CD14-positive monocyte (primary cell): ENCODE results near the gene ZCCHC14. TPM values are rescaled to one million over a fixed set of nuclear protein-coding genes. Genes with fewer than 3 reads are reported as not detected.

ENCODE experiments used
- DNase-seq, 3 donors: peaks; one replicate each; pipeline ENCODE4 v3.0.0-alpha.2; 2011 to 2022
- H2AFZ ChIP-seq: 2 replicates; pipeline ENCODE4 v1.6.0; 2012; ENCODE audit warnings: mild to moderate bottlenecking, low read depth, low read length, inconsistent platforms; ENCODE audit not compliant: insufficient read depth, poor library complexity, severe bottlenecking
- H3K27ac ChIP-seq, 2 donors: 1 replicate in 1 of 2; 2 replicates in 1 of 2; pipeline ENCODE4 v1.5.1; 2012 to 2013; ENCODE audit warnings: low read length in 2 of 2, control low read depth in 1 of 2, inconsistent platforms in 1 of 2, low read depth in 1 of 2, mild to moderate bottlenecking in 1 of 2
- H3K27me3 ChIP-seq, 2 donors: one replicate each; pipeline versions ENCODE4 v1.6.0 to v1.6.1; 2011 to 2013; ENCODE audit warnings: low read length in 2 of 2; ENCODE audit not compliant: control insufficient read depth in 2 of 2, insufficient read depth in 2 of 2
- H3K36me3 ChIP-seq, 2 donors: replicated peaks in 1 of 2; 1 replicate in 1 of 2; 2 replicates in 1 of 2; pipeline versions ENCODE4 v1.5.1 to v1.6.1; 2012 to 2013; ENCODE audit warnings: low read length in 2 of 2, control low read depth in 1 of 2, inconsistent platforms in 1 of 2, mild to moderate bottlenecking in 1 of 2; ENCODE audit not compliant: insufficient read depth in 2 of 2, control insufficient read depth in 1 of 2
- H3K4me1 ChIP-seq, 2 donors: 1 replicate in 1 of 2; 2 replicates in 1 of 2; pipeline versions ENCODE4 v1.5.1 to v1.6.1; 2012 to 2013; ENCODE audit warnings: low read length in 2 of 2, control low read depth in 1 of 2, inconsistent platforms in 1 of 2, mild to moderate bottlenecking in 1 of 2, moderate library complexity in 1 of 2; ENCODE audit not compliant: insufficient read depth in 2 of 2, control insufficient read depth in 1 of 2
- H3K4me2 ChIP-seq: replicated peaks from 2 replicates; pipeline ENCODE3; 2012; ENCODE audit warnings: low read length, moderate library complexity, mild to moderate bottlenecking; ENCODE audit not compliant: poor library complexity, severe bottlenecking; ENCODE audit errors: extremely low read depth
- H3K4me3 ChIP-seq, 3 experiments: fragments of 200-600 bp in 1 of 3; sonication (generic) in 1 of 3; replicated peaks in 1 of 3; 1 replicate in 2 of 3; 2 replicates in 1 of 3; pipeline ENCODE4 v1.5.1; 2011 to 2013; ENCODE audit warnings: low read length in 3 of 3, mild to moderate bottlenecking in 3 of 3, control low read depth in 2 of 3, low read depth in 2 of 3, inconsistent platforms in 1 of 3, moderate library complexity in 1 of 3
- H3K79me2 ChIP-seq: 2 replicates; pipeline ENCODE4 v1.6.0; 2012; ENCODE audit warnings: mild to moderate bottlenecking, control low read depth, inconsistent platforms, low read length, moderate library complexity; ENCODE audit not compliant: insufficient read depth
- H3K9ac ChIP-seq: 2 replicates; pipeline ENCODE4 v1.6.0; 2017; ENCODE audit warnings: low read length, mild to moderate bottlenecking; ENCODE audit not compliant: insufficient read depth, poor library complexity, severe bottlenecking
- H3K9me3 ChIP-seq, 2 donors: replicated peaks in 1 of 2; 1 replicate in 1 of 2; 2 replicates in 1 of 2; pipeline versions ENCODE4 v1.5.1 to v1.6.1; 2012 to 2013; ENCODE audit warnings: low read length in 2 of 2, control low read depth in 1 of 2; ENCODE audit not compliant: control insufficient read depth in 1 of 2, insufficient read depth in 1 of 2
- H4K20me1 ChIP-seq: 2 replicates; pipeline ENCODE4 v1.6.0; 2012; ENCODE audit warnings: mild to moderate bottlenecking, low read length, control low read depth, moderate library complexity; ENCODE audit not compliant: insufficient read depth
- H3K27ac Mint-ChIP-seq, 7 donors: one replicate each; pipeline ENCODE4 v1.8.0; 2020; ENCODE audit warnings: mild to moderate bottlenecking in 7 of 7, mixed read lengths in 7 of 7, moderate library complexity in 6 of 7, inconsistent platforms in 2 of 7
- H3K27me3 Mint-ChIP-seq, 3 donors: one replicate each; pipeline ENCODE4 v1.8.0; 2021 to 2022; ENCODE audit warnings: low read depth in 3 of 3, mild to moderate bottlenecking in 3 of 3, mixed read lengths in 3 of 3, moderate library complexity in 3 of 3, inconsistent platforms in 1 of 3
- H3K36me3 Mint-ChIP-seq, 2 donors: one replicate each; pipeline ENCODE4 v1.8.0; 2020; ENCODE audit warnings: mixed read lengths in 2 of 2, inconsistent platforms in 1 of 2, mild to moderate bottlenecking in 1 of 2
- H3K4me1 Mint-ChIP-seq: one replicate; pipeline ENCODE4 v1.8.0; 2020; ENCODE audit warnings: mild to moderate bottlenecking, mixed read lengths
- H3K4me3 Mint-ChIP-seq, 2 donors: one replicate each; pipeline ENCODE4 v1.8.0; 2020; ENCODE audit warnings: mild to moderate bottlenecking in 2 of 2, mixed read lengths in 2 of 2, moderate library complexity in 1 of 2
- H3K9me3 Mint-ChIP-seq, 7 donors: one replicate each; pipeline ENCODE4 v1.8.0; 2020 to 2022; ENCODE audit warnings: mixed read lengths in 7 of 7, mild to moderate bottlenecking in 6 of 7, moderate library complexity in 6 of 7, inconsistent platforms in 2 of 7
- WGBS: methylation state at CpG from one replicate; pipeline ENCODE4 v1.1.5; 2013; ENCODE audit warnings: missing lambda C conversion rate; ENCODE audit not compliant: insufficient coverage; 5-methylcytosine and 5-hydroxymethylcytosine counted together
- intact Hi-C, 2 donors: fragments of 100-400 bp; cut with micrococcal nuclease; formaldehyde crosslinking; loops; one replicate each; pipeline versions ENCODE4 v1.15.0 to v1.15.1; 2023
- polyA plus RNA-seq, 3 donors: library from polyadenylated mRNA; depleted of rRNA in 1 of 3; unstranded in 2 of 3; stranded (reverse) in 1 of 3; fragments of 300-500 nt in 2 of 3; fragments of >200 nt in 1 of 3; fragmentation: Illumina TruSeq in 2 of 3; gene quantifications; 1 replicate in 2 of 3; 2 replicates in 1 of 3; pipeline ENCODE4 v1.2.3, GENCODE V29; 2012 to 2021
- TF ChIP-seq, protein P1 (sequence below): fragments of 200-600 bp; IDR thresholded peaks from one replicate; pipeline ENCODE4 v1.8.0; 2022; ENCODE audit warnings: antibody characterized with exemption, mild to moderate bottlenecking

The ZCCHC14 gene
- polyA plus RNA-seq, 3 donors: 0.11 to 4.0 (median 0.22) TPM

DNA sequence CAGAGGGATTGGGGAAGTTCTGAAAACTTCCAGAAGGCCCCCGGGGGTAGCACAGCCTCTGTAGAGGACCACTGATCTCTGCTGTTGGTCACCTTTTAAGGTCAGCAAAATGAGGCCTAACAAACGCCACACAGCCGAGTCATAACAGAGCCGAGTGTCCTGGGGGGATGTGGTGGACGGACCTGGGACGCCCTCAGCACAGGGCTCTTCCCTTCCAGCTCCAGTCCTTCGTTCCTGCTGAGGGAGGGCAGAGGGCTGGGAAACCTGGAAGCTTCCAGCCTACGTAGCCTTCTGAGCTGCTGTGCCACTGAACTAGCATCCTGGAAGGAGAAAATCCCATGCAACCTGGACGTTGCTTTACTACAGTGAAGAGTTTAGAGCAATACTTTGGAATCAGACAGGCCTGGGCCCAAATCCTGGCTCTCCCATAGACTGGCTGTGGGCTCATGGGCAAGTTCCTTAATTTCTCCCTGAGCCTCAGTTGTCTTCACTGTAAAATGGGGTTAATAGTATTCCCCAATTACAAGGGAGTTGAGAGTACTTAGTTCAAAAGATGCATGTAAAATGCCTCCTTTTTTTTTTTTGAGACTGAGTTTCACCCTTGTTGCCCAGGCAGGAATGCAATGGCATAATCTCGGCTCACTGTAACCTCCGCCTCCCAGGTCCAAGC lies 34.4 kb upstream of the ZCCHC14 start:
- WGBS: 93% methylated on average over 11 of the region's 11 CpGs
- TF ChIP-seq, protein P1, sequence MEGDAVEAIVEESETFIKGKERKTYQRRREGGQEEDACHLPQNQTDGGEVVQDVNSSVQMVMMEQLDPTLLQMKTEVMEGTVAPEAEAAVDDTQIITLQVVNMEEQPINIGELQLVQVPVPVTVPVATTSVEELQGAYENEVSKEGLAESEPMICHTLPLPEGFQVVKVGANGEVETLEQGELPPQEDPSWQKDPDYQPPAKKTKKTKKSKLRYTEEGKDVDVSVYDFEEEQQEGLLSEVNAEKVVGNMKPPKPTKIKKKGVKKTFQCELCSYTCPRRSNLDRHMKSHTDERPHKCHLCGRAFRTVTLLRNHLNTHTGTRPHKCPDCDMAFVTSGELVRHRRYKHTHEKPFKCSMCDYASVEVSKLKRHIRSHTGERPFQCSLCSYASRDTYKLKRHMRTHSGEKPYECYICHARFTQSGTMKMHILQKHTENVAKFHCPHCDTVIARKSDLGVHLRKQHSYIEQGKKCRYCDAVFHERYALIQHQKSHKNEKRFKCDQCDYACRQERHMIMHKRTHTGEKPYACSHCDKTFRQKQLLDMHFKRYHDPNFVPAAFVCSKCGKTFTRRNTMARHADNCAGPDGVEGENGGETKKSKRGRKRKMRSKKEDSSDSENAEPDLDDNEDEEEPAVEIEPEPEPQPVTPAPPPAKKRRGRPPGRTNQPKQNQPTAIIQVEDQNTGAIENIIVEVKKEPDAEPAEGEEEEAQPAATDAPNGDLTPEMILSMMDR: no peak
- Mint-ChIP-seq H3K27ac (no peak overlapping the region), H3K27me3 (peaks cover 9 to 24% (median 22%) of the 10 kb centered on the region in 3 donors), H3K4me3 (no peak overlapping the region), H3K9me3 (peaks cover 11 to 25% (median 16%) of the 10 kb centered on the region in 7 donors), H3K36me3 (no peaks in the 10 kb centered on the region), H3K4me1 (no peaks in the 10 kb centered on the region)
- H3K4me3 ChIP-seq: no peak overlapping the region
- intact Hi-C loops: no loop called here
- H3K4me2 ChIP-seq: no peak overlapping the region
- no peak overlapping the region for H3K27ac ChIP-seq
- no peak for DNase-seq
- peaks cover 0 to 3% of the 10 kb centered on the region in 2 donors for H3K27me3 ChIP-seq
- H2AFZ ChIP-seq: no peak overlapping the region
- H3K4me1 ChIP-seq: no peaks in the 10 kb centered on the region
- no peaks in the 10 kb centered on the region for H3K79me2 ChIP-seq
- H3K9me3 ChIP-seq: peaks cover 0 to 14% of the 10 kb centered on the region in 2 donors
- no peaks in the 10 kb centered on the region for H4K20me1 ChIP-seq
- no peaks in the 10 kb centered on the region for H3K36me3 ChIP-seq
- H3K9ac ChIP-seq: no peak overlapping the region

- no peak overlapping the region for H3K27ac ChIP-seq
- H3K27me3 ChIP-seq: peaks cover 0 to 3% of the 10 kb centered on the region in 2 donors
- intact Hi-C loops: no loop called here
- Mint-ChIP-seq H3K36me3 (no peaks in the 10 kb centered on the region), H3K4me3 (no peak overlapping the region), H3K27me3 (peaks cover 7 to 23% (median 22%) of the 10 kb centered on the region in 3 donors), H3K9me3 (peaks cover 6 to 23% (median 16%) of the 10 kb centered on the region in 7 donors), H3K4me1 (no peaks in the 10 kb centered on the region), H3K27ac (no peak overlapping the region)
- H3K4me2 ChIP-seq: no peak overlapping the region
- no peaks in the 10 kb centered on the region for H3K36me3 ChIP-seq
- H2AFZ ChIP-seq: no peak overlapping the region
- no peaks in the 10 kb centered on the region for H4K20me1 ChIP-seq
- no peak for DNase-seq
- peaks cover 0 to 11% of the 10 kb centered on the region in 2 donors for H3K9me3 ChIP-seq
- TF ChIP-seq, protein P1: no peak
- no peaks in the 10 kb centered on the region for H3K79me2 ChIP-seq
- 86% methylated on average over 1 of the region's 6 CpGs for WGBS
- no peak overlapping the region for H3K4me3 ChIP-seq
- H3K9ac ChIP-seq: no peak overlapping the region
- no peaks in the 10 kb centered on the region for H3K4me1 ChIP-seq
These were observed 33.6 kb upstream of the ZCCHC14 start for GRCh38 chr16:87526238-87526947.
